Common myeloid progenitor, CD34-positive (primary cell): ENCODE results near the gene RAB11FIP3.
A peak's percentile ranks its signal among the peaks of the same experiment; 100 is the strongest.

ENCODE experiments used
- CTCF ChIA-PET: fragments of 350-600 bp; sonication (Branson Sonifier 250); formaldehyde crosslinking; loops from one replicate; lab custom pipeline; 2021; ENCODE audit warnings: antibody characterized with exemption; lab: Charles Lee
- POLR2A ChIA-PET: fragments of 350-600 bp; sonication (Branson Sonifier 250); formaldehyde crosslinking; loops from one replicate; lab custom pipeline; 2021; ENCODE audit warnings: antibody characterized with exemption; lab: Charles Lee
- DNase-seq, 3 donors: peaks; one replicate each; pipeline versions ENCODE4 v3.0.0 to v3.0.0-alpha.2; 2013
- H3K27ac ChIP-seq, 2 experiments: 1 replicate in 1 of 2; 2 replicates in 1 of 2; pipeline ENCODE4 v1.7.0; 2013; ENCODE audit warnings: inconsistent platforms in 2 of 2, low read length in 2 of 2, mild to moderate bottlenecking in 2 of 2, low read depth in 1 of 2, moderate library complexity in 1 of 2; ENCODE audit not compliant: severe bottlenecking in 2 of 2, insufficient read depth in 1 of 2, poor library complexity in 1 of 2
- H3K27me3 ChIP-seq, 5 experiments: replicated peaks in 2 of 5; 1 replicate in 3 of 5; 2 replicates in 2 of 5; pipeline versions ENCODE4 v1.6.1 to v1.7.0; 2013; ENCODE audit warnings: low read length in 4 of 5, mild to moderate bottlenecking in 2 of 5, moderate library complexity in 2 of 5, inconsistent platforms in 1 of 5; ENCODE audit not compliant: insufficient read depth in 5 of 5, control insufficient read depth in 4 of 5
- H3K36me3 ChIP-seq, 4 experiments: 1 replicate in 2 of 4; 2 replicates in 2 of 4; pipeline versions ENCODE4 v1.6.1 to v1.7.0; 2013; ENCODE audit warnings: low read length in 3 of 4, control low read depth in 1 of 4, mild to moderate bottlenecking in 1 of 4; ENCODE audit not compliant: control insufficient read depth in 4 of 4, insufficient read depth in 4 of 4
- H3K4me1 ChIP-seq, 4 experiments: 1 replicate in 3 of 4; 2 replicates in 1 of 4; pipeline versions ENCODE4 v1.6.1 to v1.7.1; 2013; ENCODE audit warnings: low read length in 3 of 4, mild to moderate bottlenecking in 3 of 4, control low read depth in 1 of 4, inconsistent platforms in 1 of 4, moderate library complexity in 1 of 4; ENCODE audit not compliant: control insufficient read depth in 4 of 4, insufficient read depth in 4 of 4; ENCODE audit errors: control extremely low read depth in 1 of 4
- H3K4me3 ChIP-seq, 7 experiments: 1 replicate in 4 of 7; 2 replicates in 3 of 7; pipeline versions ENCODE4 v1.5.1 to v1.7.0; 2013; ENCODE audit warnings: mild to moderate bottlenecking in 7 of 7, low read length in 6 of 7, moderate library complexity in 6 of 7, inconsistent platforms in 2 of 7, low read depth in 2 of 7, control low read depth in 1 of 7; ENCODE audit not compliant: insufficient read depth in 4 of 7, control insufficient read depth in 1 of 7; ENCODE audit errors: extremely low read depth in 1 of 7
- H3K9me3 ChIP-seq, 5 experiments: 1 replicate in 4 of 5; 2 replicates in 1 of 5; pipeline versions ENCODE4 v1.6.1 to v1.7.1; 2013; ENCODE audit warnings: low read length in 4 of 5, mild to moderate bottlenecking in 2 of 5, inconsistent platforms in 1 of 5, low read depth in 1 of 5, moderate library complexity in 1 of 5; ENCODE audit not compliant: control insufficient read depth in 4 of 5, insufficient read depth in 2 of 5; ENCODE audit errors: control extremely low read depth in 1 of 5
- WGBS: methylation state at CpG from one replicate; pipeline ENCODE4 v1.1.5; 2013; ENCODE audit not compliant: insufficient coverage; 5-methylcytosine and 5-hydroxymethylcytosine counted together

The RAB11FIP3 gene

GRCh38 chr16:522320-523096, 97.1 kb downstream of the RAB11FIP3 start:
- CTCF ChIA-PET: no interaction called here
- no peak for DNase-seq
- WGBS: 94% methylated on average over 21 of the region's 23 CpGs
- Histone ChIP-seq H3K9me3 (no peaks in the 10 kb centered on the region), H3K36me3 (peaks cover 4 to 30% (median 15%) of the 10 kb centered on the region in 4 experiments), H3K27me3 (no peaks in the 10 kb centered on the region), H3K4me3 (no peak overlapping the region), H3K4me1 (peaks cover 0 to 18% (median 16%) of the 10 kb centered on the region in 4 experiments), H3K27ac (no peak overlapping the region)
- POLR2A ChIA-PET: no interaction called here

- Histone ChIP-seq H3K27ac (no peak overlapping the region), H3K4me1 (peaks cover 0 to 20% (median 18%) of the 10 kb centered on the region in 4 experiments), H3K27me3 (no peaks in the 10 kb centered on the region), H3K9me3 (no peaks in the 10 kb centered on the region), H3K4me3 (no peak overlapping the region), H3K36me3 (peaks cover 4 to 30% (median 15%) of the 10 kb centered on the region in 4 experiments)
- DNase-seq: no peak
- CTCF ChIA-PET: no interaction called here
- POLR2A ChIA-PET: no interaction called here
- 97% methylated on average over 21 of the region's 22 CpGs for WGBS
Measured at GRCh38 chr16:523097-523741, 97.8 kb downstream of the RAB11FIP3 start.

GRCh38 chr16:524274-525040, 99.0 kb downstream of the RAB11FIP3 start:
- DNase-seq: no peak
- 90% methylated on average over 23 of the region's 24 CpGs for WGBS
- CTCF ChIA-PET: no interaction called here
- H3K9me3 ChIP-seq: no peaks in the 10 kb centered on the region
- peaks cover 3 to 21% (median 11%) of the 10 kb centered on the region in 4 experiments for H3K36me3 ChIP-seq
- POLR2A ChIA-PET: no interaction called here
- no peak overlapping the region for H3K4me3 ChIP-seq
- no peaks in the 10 kb centered on the region for H3K27me3 ChIP-seq
- H3K27ac ChIP-seq: no peak overlapping the region
- H3K4me1 ChIP-seq: peaks cover 0 to 32% (median 30%) of the 10 kb centered on the region in 4 experiments

- POLR2A ChIA-PET: no interaction called here
- CTCF ChIA-PET: interaction anchor here (1.1 kb wide), 1 partner anchor 14 kb away, joined by 4 read pairs; no protein-coding TSS in a partner anchor
- no peak overlapping the region for H3K4me3 ChIP-seq
Measured at GRCh38 chr16:525123-525519, 99.7 kb downstream of the RAB11FIP3 start.

GRCh38 chr16:525520-526180, 100.2 kb downstream of the RAB11FIP3 start:
- ChIA-PET POLR2A (interaction anchor here (0.6 kb wide), 1 partner anchor 387 kb away, joined by 3 read pairs; the partner anchor contains the start of gene NPRL3), CTCF (interaction anchor here (0.9 to 1.1 kb wide), 2 partner anchors 14 to 30 kb away, joined by 3 to 4 read pairs; no protein-coding TSS in a partner anchor)
- peaks cover 0 to 40% (median 33%) of the 10 kb centered on the region in 4 experiments for H3K4me1 ChIP-seq
- H3K27ac ChIP-seq: peak overlapping the region in 1 of 2 experiments; percentile 89
- peak in 2 of 3 donors; percentile 36 to 48 for DNase-seq
- no peaks in the 10 kb centered on the region for H3K9me3 ChIP-seq
- H3K36me3 ChIP-seq: peaks cover 1 to 19% (median 7%) of the 10 kb centered on the region in 4 experiments
- no peaks in the 10 kb centered on the region for H3K27me3 ChIP-seq
- 88% methylated on average over 13 of the region's 13 CpGs for WGBS
- H3K4me3 ChIP-seq: peak overlapping the region in 5 of 7 experiments; percentile 73 to 91 (median 83)

More at GRCh38 chr16:525123-525519, 99.7 kb downstream of the RAB11FIP3 start:
- H3K4me1 ChIP-seq: peaks cover 0 to 39% (median 33%) of the 10 kb centered on the region in 4 experiments
- peaks cover 4 to 19% (median 10%) of the 10 kb centered on the region in 4 experiments for H3K36me3 ChIP-seq
- DNase-seq: no peak
- H3K9me3 ChIP-seq: no peaks in the 10 kb centered on the region
- no peaks in the 10 kb centered on the region for H3K27me3 ChIP-seq
- no peak overlapping the region for H3K27ac ChIP-seq
- 98% methylated on average over 8 of the region's 8 CpGs for WGBS
